Activated naive CD4-positive, alpha-beta T cell treated with anti-CD3 and anti-CD28 coated beads, Interleukin-2, amount 10 ng/mL, durations not matched to agents 5 hours and 36 hours (primary cell): ENCODE data around the gene THAP6. TPM values are rescaled to one million over a fixed set of nuclear protein-coding genes. Genes with fewer than 3 reads are reported as not detected.

Experiments used
- total RNA-seq, 2 experiments: library from RNA; stranded (reverse); gene quantifications; one replicate each; pipeline ENCODE4 v1.2.3, GENCODE V29; 2021

The THAP6 gene, protein sequence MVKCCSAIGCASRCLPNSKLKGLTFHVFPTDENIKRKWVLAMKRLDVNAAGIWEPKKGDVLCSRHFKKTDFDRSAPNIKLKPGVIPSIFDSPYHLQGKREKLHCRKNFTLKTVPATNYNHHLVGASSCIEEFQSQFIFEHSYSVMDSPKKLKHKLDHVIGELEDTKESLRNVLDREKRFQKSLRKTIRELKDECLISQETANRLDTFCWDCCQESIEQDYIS
- 10 to 100 TPM; 16.5 to 20.5 TPM for total RNA-seq

DNA sequence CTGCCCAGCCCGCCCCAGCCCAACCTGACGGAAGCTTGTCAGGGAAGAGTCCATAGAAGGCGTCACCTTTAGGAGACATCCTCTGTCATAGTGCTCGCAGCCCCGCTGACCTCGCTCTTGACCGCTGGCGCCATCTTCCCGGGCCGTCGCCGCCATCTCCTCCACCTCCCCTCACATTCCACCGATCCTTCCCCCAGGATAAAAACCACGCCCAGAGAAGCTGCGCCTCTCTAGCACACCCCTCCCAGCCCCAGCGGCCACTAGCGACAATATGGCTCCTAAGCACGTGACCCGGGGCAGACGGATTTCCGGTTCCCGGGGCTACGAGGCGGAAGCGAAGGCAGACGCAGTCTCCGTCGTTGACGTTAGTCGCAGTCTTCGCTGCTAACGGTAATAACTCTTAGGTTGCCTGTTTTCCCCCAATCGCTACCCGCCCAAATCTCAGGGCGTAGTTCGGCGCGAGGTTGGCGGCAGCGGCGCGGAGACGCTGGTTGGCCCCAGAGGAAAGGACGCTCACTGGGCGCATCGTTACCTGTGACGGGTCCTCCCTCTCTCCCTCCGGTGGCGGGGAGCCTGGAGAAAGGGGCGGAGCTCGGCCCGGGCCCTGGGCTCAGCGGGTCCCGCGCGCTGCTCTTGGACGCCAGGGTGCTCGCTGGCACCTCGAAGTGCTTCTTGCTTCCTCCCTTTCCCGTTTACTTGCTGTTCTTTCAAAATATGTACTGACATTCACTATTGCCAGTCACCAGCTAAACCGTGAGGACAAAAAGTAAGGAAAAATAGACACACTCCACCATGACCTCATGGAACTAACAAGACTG, at the start of gene THAP6, which contains the start of gene RCHY1:
Gene THAP6 (plus strand): TSS at position 343 of the 818 bp plus-strand sequence. CDS start 980 bp downstream, outside the sequence.
Gene RCHY1 (minus strand): TSS at position 273 of the 818 bp plus-strand sequence. CDS start 117 bp downstream, at position 156.

DNA sequence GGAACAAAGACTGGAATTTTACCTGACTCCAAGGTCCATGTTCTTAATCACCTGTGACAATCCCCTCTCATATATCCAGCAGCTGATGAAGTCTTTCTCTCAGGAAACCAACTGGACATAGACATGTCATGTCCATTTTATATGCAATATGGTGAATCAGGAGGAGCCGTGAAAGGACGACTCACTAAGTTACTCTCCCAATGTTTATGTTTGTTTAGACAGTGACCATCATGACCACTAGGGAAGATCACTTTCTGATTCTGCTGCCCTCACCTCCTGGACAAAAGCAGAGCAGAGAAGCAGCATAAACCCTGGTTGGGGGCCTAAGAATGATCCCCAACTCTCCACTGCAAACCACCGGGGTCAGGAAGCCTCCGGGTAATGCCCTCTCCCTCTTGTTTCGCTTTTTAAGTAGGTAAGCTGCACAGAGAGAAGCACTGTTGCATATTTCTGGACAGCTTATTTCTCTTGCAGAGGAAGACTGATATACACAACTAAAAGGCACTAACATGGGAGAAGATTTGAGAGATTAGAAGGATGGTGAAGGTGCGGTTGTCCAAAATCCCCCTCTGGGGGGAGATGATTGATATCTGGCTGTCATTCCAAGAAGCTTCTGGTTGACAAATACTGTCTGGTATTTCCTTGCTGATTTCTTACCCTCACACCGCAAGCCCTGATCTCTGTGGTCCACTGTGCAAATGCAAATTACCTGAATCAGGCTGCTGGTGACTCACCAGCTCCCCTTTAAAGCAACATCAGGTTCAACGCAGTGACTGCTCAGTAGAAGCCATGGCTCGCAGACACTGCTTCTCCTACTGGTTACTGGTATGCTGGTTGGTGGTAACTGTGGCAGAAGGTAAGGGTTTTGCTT, 41.3 kb downstream of the THAP6 start, which contains the start of gene ODAPH:
Gene ODAPH (plus strand): TSS at position 773 of the 871 bp plus-strand sequence. CDS start 17 bp downstream, at position 790.

Other genes starting within 250 kb of the THAP6 start
- gene RCHY1, start 70 bp upstream of the THAP6 start, total RNA-seq, result 10 to 100 TPM; 27.5 to 31.7 TPM
- not detected for gene ODAPH, start 41.6 kb downstream of the THAP6 start, total RNA-seq
- 1 to 10 TPM in 1 of 2 experiments, under 1 TPM in 1; 0.45 to 1.1 TPM for gene CDKL2, start 116.1 kb downstream of the THAP6 start, total RNA-seq
- gene G3BP2, start 158.9 kb downstream of the THAP6 start, total RNA-seq, result 100 to 1,000 TPM; 149 to 159 TPM
- 10 to 100 TPM; 40.5 to 41.8 TPM for gene USO1, start 210.1 kb downstream of the THAP6 start, total RNA-seq